A172 (cell line): ENCODE measurements around the gene TCAF2. TPM values are rescaled to one million over a fixed set of nuclear protein-coding genes. Genes with fewer than 3 reads are reported as not detected.
"Not testable (repeated sequence)": the region's sequence is repeated elsewhere in the genome, so short reads cannot be mapped to it uniquely, and the experiment has no call there.

Experiments
- DNase-seq: peaks from one replicate; pipeline ENCODE4 v3.0.0-alpha.2; 2015; ENCODE audit warnings: low spot score
- total RNA-seq: library from RNA; depleted of rRNA; stranded (reverse); fragments of >200 nt; shearing (Covaris generic); gene quantifications from 2 replicates; pipeline ENCODE4 v1.2.3, GENCODE V29; 2014; rRNA removed

Gene TCAF2
- total RNA-seq = 0.36 and 0.93 TPM in 2 replicates

- DNase-seq = not testable (repeated sequence)
These were observed at the start of gene TCAF2 for GRCh38 chr7:143620646-143621045. Gene TCAF2, plus strand, starts transcription at chr7:143620974.

GRCh38 chr7:143571501-143571900, 49.3 kb upstream of the TCAF2 start, which contains the start of gene CTAGE15:
Gene CTAGE15, plus strand, starts transcription at chr7:143571801. Its CDS starts 17 bp downstream, at chr7:143571818.
- DNase-seq = not testable (repeated sequence)

GRCh38 chr7:143588183-143588582, 32.6 kb upstream of the TCAF2 start:
- not testable (repeated sequence) for DNase-seq

- DNase-seq = not testable (repeated sequence)
These were observed 30.9 kb upstream of the TCAF2 start for GRCh38 chr7:143589897-143590296.

- DNase-seq = not testable (repeated sequence)
These were observed 22.7 kb upstream of the TCAF2 start for GRCh38 chr7:143598086-143598485.

GRCh38 chr7:143603549-143603948, 17.2 kb upstream of the TCAF2 start:
- DNase-seq = not testable (repeated sequence)

GRCh38 chr7:143606088-143606487, 14.7 kb upstream of the TCAF2 start:
- DNase-seq = not testable (repeated sequence)

- DNase-seq = not testable (repeated sequence)
These were observed 5.2 kb upstream of the TCAF2 start for GRCh38 chr7:143615545-143615944.

- not testable (repeated sequence) for DNase-seq
These were observed 3.6 kb upstream of the TCAF2 start for GRCh38 chr7:143617204-143617603.

GRCh38 chr7:143620058-143620457, 716 bp upstream of the TCAF2 start:
- not testable (repeated sequence) for DNase-seq

GRCh38 chr7:143621175-143621574, 401 bp downstream of the TCAF2 start:
- not testable (repeated sequence) for DNase-seq

- not testable (repeated sequence) for DNase-seq
These were observed 1.4 kb downstream of the TCAF2 start for GRCh38 chr7:143622130-143622529.

- DNase-seq = not testable (repeated sequence)
These were observed 9.9 kb downstream of the TCAF2 start for GRCh38 chr7:143630653-143631052.

GRCh38 chr7:143632506-143632905, 11.7 kb downstream of the TCAF2 start:
- DNase-seq = not testable (repeated sequence)

GRCh38 chr7:143633013-143633618, 12.3 kb downstream of the TCAF2 start:
- DNase-seq = not testable (repeated sequence)

- not testable (repeated sequence) for DNase-seq
These were observed 14.8 kb downstream of the TCAF2 start for GRCh38 chr7:143635364-143636240.

GRCh38 chr7:143639372-143639771, 18.6 kb downstream of the TCAF2 start:
- DNase-seq = not testable (repeated sequence)

- DNase-seq = not testable (repeated sequence)
These were observed 19.9 kb downstream of the TCAF2 start for GRCh38 chr7:143640528-143641189.

GRCh38 chr7:143646598-143646997, 25.8 kb downstream of the TCAF2 start:
- not testable (repeated sequence) for DNase-seq

- DNase-seq = not testable (repeated sequence)
These were observed 29.1 kb downstream of the TCAF2 start for GRCh38 chr7:143649902-143650301.

- not testable (repeated sequence) for DNase-seq
These were observed 29.7 kb downstream of the TCAF2 start for GRCh38 chr7:143650447-143650846.
